HG03521 (cell line): ENCODE results near the gene TLK1.
A peak's percentile ranks its signal among the peaks of the same experiment; 100 is the strongest.

Experiments
- ATAC-seq: cut with Tn5 transposase; IDR thresholded peaks from one replicate; pipeline ENCODE4 v1.9.1; 2021; ENCODE audit warnings: mild to moderate bottlenecking, moderate library complexity; ENCODE audit not compliant: unreplicated experiment

TLK1 gene

DNA sequence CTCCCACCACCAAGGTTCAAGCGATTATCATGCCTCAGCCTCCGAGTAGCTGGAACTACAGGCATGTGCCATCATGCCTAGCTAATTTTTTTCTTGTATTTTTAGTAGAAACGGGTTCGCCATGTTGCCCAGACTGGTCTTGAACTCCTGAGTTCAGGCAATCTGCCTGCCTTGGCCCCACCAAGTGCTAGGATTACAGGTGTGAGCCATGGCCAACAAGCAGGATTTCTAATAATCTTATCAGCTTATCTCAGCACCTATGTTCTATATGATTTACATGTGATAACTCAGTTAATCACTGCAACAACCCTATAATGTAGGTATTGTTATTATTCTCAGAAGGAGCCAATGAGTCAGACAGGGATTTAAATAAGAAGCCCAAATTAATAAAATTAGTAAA, 151.3 kb downstream of the TLK1 start:
- ATAC-seq, result no peak

DNA sequence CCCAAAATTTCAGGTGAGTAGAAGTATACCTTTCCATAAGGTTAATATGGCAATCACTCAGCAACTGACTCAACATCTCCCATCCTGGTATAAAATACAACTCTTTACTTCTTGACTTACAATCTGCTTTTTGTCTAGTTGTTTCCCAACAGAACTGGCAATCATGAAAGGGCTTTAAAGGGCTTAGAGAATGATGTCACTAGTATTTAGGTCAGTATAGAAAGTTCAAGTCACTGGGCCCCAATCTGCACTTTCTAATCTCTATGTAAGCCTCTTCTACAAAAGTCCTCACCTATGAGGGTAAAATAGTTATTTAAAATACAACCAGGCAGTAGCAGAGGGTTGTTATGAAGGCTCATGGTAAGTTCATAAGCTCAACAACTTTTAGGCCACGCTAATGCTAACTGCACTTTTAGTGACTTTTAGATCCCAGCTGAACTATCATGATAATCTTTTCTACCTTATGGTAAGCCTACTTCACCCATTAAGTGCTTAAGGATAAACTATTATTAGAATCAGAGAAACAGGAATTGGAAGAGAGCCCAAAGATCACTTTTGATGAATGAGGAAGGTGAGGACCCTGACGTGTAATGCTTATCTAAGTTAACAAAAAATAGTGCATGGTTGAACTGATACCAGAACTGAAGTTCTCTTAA, 152.0 kb downstream of the TLK1 start:
- ATAC-seq, result no peak

DNA sequence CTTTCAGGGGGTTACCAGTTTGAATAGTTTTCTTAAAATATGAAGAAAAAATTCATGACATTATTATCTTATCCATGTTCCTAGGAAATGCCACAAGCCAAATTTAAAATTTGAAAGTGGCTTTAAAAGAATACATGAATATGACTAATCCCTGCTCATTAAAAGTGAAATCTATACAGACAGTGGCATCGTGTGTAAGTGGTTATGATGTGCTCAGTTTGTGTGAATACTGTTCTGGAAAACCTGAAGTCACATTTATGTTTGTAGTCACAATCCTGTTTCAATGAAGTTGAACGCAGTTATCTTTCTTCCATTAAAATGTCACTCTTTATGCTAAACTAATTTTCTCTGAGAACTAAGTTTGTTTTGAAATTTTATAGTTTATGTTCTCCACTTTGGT, 155.9 kb downstream of the TLK1 start:
- ATAC-seq, result no peak

- no peak for ATAC-seq
Measured at GRCh38 chr2:171004363-171004762, 156.3 kb downstream of the TLK1 start.

GRCh38 chr2:170999654-171000053, 161.0 kb downstream of the TLK1 start:
- no peak for ATAC-seq

DNA sequence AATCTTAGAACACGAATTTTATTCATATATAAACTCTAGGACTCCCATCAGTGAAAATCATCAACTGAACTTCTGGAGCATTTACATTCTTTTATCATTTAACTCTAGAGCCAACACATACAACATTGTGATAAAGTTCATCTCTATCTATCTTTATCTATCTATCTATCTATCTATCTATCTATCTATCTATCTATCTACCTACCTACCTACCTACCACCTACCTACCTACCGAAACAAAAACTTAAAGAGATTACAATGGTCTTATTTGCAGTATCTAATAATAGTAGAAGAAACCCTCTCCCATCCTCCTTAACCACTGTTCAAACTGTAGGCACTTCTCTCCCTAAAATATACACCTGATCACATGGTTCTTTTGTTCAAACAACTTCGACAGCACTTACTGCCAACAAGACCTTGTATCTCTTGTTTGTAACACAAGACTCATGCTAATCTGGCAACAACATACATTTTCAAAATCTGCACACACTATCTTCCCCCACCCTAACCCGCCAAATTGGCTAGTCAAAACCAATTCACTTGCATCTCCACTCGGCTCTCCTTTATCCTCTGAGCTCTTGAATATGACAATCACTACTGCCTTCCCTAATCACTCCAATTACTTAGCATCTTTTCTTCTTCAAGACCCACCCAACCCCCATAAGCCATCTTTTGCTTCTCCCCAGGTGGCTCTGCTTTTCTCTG, 162.6 kb downstream of the TLK1 start:
- no peak for ATAC-seq

DNA sequence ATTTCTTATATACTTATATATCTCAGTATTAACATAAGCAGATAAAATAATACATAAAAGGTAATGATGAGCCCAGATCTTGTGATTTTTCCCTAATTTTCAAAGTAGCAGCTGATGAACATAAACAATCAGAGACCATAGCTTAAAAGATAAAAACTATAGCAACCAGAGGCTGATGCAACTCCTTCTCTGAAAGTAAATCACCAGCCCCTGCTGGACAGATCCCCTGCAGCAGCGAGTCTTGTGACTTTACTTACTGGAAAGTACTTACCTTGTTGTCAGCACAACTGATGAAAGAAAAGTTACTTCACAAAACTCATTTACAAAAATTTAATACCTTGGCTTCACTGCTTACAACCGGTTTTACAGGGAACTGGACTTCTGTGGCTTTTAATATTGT, 164.4 kb downstream of the TLK1 start:
- no peak for ATAC-seq

DNA sequence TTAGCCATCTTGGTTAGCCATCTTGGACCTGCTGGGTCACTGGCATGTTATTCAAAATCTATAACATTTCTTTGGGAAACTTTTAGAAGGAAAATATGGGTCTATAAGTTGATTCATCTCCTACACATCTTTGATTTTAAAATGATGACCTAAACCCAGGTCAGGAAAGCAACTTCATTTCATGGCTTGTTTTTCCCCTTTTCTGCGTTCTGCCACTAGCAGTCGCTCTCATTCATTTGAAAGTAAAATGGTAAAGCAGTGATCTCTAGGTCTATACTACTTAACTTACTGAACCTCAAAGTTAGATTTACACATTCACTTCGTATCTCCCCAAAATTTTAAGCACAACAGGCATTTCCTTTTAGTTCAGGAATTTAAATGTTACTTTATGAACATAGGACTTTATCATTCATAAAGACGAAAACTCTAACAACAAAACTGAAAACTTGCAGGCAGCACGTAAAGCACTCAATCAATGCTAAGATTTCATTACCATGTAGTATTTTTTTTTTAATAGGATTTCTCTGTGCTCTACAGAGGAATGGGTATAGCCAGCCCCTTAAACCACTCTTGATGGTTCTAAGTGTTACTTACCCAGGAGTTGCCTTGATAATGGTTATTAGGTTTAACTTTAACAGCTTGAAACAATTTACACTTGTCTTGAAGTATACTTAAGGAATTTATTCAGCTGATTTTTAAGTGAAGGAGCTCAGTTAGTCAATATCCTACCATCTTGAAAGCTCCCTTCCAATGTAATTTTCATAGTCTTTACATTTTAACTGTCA, 169.1 kb downstream of the TLK1 start:
- no peak for ATAC-seq

- no peak for ATAC-seq
Measured at GRCh38 chr2:170986566-170987258, 174.0 kb downstream of the TLK1 start.

DNA sequence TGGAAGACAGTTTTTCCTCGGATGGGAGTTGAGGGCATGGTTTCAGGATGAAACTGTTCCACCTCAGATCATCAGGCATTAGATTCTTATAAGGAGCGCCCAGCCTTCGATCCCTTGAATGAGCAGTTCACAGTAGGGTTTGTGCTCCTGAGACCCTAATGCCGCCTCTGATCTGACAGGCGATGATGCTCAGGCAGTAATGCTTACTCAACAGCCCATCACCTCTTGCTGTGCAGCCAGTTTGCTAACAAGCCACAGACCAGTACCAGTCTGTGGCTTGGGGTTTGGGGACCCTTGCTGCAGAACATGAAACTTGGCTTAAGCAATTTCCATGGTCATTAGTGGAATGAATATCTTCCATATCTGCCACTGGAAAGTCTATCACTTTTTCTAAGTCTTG, 175.3 kb downstream of the TLK1 start:
- ATAC-seq, result no peak

DNA sequence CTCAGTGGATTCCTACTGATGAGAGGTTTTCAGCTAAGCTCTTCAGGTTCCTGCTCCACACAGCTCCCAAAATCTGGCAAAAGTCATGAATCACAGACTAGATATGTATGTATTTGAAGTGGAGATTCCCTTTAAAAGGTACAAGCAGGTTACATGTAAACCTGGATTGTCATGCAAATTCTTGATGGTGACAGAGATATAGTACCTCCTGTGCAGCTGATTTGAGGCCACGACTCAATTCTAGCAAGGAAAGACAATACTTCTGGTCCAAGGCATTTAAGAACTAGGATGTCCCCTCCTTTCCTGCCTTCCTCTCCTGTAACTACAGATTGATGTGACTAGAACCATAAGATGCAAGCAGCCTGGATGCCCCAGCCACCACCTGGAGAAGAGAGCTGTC, 176.6 kb downstream of the TLK1 start:
- no peak for ATAC-seq

GRCh38 chr2:170975943-170976270, 184.8 kb downstream of the TLK1 start:
- no peak for ATAC-seq

- no peak for ATAC-seq
Measured at GRCh38 chr2:170975127-170975942, 185.4 kb downstream of the TLK1 start.

DNA sequence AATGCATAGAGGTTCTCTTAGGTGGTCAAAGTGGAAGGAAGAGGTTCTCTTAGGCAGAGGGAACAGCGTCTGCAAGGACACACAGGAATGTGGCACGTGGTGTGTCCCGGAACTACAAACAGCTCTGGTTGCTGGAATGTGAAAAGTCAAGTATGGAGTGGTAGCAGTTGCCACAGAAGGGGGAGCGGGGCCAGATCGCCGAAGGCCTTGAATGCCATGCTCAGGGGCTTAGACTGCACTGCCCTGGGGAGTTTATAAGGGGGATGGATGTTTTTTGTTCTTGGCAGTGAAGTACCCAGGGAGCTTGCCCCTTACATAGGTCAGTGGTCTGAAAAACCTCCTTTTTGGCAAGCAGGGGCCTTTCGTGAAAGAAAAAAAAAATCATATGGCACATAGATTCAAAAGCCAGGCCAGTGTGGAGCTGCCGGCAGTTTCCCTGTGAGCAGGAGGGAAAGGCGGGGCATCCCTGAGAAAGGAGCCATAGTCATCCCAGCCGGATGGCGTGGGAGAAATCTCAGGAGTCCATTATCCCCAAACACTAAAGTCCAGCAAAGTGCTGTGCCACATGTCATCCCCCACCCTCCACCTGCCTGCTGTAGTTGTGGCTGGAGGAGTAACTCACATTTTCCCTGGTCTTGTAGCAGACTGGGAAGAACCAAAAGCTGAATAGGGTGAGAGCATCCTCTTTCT, 186.2 kb downstream of the TLK1 start:
- no peak for ATAC-seq

DNA sequence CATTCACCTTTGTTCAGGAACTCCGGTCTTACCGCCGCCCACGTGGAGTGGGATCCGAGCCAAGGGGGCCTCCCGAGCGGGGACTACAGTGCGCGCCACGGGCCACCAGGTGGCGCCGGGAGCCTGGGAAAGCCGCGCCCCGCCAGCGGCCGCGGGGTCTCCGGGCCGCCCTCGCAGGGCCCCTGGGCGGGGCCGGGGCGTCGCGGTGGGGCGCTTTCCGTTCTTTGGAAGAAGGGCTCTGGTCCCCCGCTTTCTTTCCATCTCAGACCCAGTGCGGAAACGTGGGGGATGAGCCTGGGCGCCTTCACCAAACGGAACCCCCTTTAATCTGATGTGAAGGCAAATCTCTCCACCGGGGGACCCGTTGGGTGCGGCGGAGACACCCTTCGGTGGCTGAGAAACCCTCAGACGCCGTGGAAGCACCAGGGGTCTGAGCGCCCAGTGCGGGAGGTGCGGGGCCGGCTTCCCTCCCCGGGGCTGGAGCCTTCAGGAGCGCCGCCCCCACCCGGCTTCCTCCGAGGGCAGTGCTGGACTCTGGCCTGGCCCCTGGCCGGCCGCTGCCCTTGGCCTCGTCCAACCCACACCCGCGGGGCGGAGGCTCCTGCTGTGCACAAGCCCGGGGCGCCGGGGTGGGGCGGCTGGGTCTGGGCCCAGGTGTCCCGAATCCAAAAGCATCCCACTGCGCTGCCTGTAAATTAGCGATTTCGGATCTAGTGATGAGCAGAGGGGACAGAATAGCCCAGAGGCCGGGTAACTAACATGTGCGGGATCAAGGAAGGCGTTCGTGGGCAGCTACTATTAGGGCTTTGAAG, 187.0 kb downstream of the TLK1 start:
- peak; percentile 95 for ATAC-seq

GRCh38 chr2:170973225-170973491, 187.5 kb downstream of the TLK1 start:
- ATAC-seq, result no peak

- ATAC-seq, result no peak
Measured at GRCh38 chr2:170972296-170973224, 188.1 kb downstream of the TLK1 start.

DNA sequence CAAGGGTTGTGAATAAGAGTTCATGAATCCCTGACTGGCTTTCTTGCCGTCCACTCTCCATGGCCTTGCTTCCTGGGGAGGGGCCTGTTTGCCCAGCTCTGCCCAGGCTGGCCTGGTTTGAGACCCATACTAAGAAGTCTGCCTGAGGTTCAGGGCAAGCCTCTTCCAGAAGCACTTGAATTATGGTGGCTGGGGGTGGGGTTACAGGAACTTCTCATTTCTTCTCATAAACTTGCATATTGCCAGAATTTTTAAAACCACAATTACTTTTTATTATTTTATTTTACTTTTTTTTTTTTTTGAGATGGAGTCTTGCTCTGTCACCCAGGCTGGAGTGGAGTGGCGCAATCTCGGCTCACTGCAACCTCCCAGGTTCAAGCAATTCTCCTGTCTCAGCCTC, 189.6 kb downstream of the TLK1 start:
- no peak for ATAC-seq
